WTC11 (cell line): ENCODE data around the gene PLA2G12A. TPM values are rescaled to one million over a fixed set of nuclear protein-coding genes. Genes with fewer than 3 reads are reported as not detected.

Source experiments
- ATAC-seq: fragments of 200-7000 bp; cut with Tn5 transposase; 2 replicates; pipeline ENCODE4 v1.10.0; 2021; ENCODE audit warnings: mild to moderate bottlenecking, moderate library complexity
- CTCF ChIA-PET: fragments of 300-600 bp; sonication (Branson Sonifier 250); formaldehyde crosslinking; loops from one replicate; lab custom pipeline; 2021; ENCODE audit warnings: antibody characterized with exemption; lab: Charles Lee
- POLR2A ChIA-PET: fragments of 350-600 bp; sonication (Branson Sonifier 250); formaldehyde crosslinking; loops from one replicate; lab custom pipeline; 2021; ENCODE audit warnings: antibody characterized with exemption; lab: Charles Lee
- DNase-seq: peaks from one replicate; pipeline ENCODE4 v3.0.0; 2021; ENCODE audit warnings: low spot score
- H3K27ac Mint-ChIP-seq: 2 replicates; pipeline ENCODE4 v1.8.0; 2021; ENCODE audit warnings: mixed read lengths
- H3K27me3 Mint-ChIP-seq: 2 replicates; pipeline ENCODE4 v1.8.0; 2021; ENCODE audit warnings: low read depth, mild to moderate bottlenecking, moderate library complexity, mixed read lengths
- H3K36me3 Mint-ChIP-seq: 2 replicates; pipeline ENCODE4 v1.8.0; 2021; ENCODE audit warnings: mixed read lengths
- H3K4me1 Mint-ChIP-seq: 2 replicates; pipeline ENCODE4 v1.8.0; 2022; ENCODE audit warnings: mixed read lengths
- H3K4me3 Mint-ChIP-seq: 2 replicates; pipeline ENCODE4 v1.8.0; 2021; ENCODE audit warnings: mild to moderate bottlenecking, moderate library complexity, mixed read lengths
- H3K9me3 Mint-ChIP-seq: 2 replicates; pipeline ENCODE4 v1.8.0; 2021; ENCODE audit warnings: mixed read lengths
- AFF4 ChIP-seq: sonication (generic); formaldehyde crosslinking; IDR thresholded peaks from 2 replicates; pipeline ENCODE4 v1.8.1; 2023; ENCODE audit warnings: mild to moderate bottlenecking, missing genetic modification reagents, borderline replicate concordance
- AR ChIP-seq: fragments of 250-450 bp; sonication (Bioruptor Pico); IDR thresholded peaks from 2 replicates; pipeline ENCODE4 v1.9.0; 2021; ENCODE audit warnings: mild to moderate bottlenecking
- CBFB ChIP-seq: sonication (generic); formaldehyde crosslinking; IDR thresholded peaks from 2 replicates; pipeline ENCODE4 v1.8.1; 2022; ENCODE audit warnings: mild to moderate bottlenecking, low read depth, missing genetic modification reagents
- E2F5 ChIP-seq: sonication (generic); formaldehyde crosslinking; IDR thresholded peaks from 2 replicates; pipeline ENCODE4 v1.8.1; 2022; ENCODE audit warnings: mild to moderate bottlenecking, moderate library complexity, missing genetic modification reagents
- ETV6 ChIP-seq: sonication (generic); formaldehyde crosslinking; IDR thresholded peaks from 2 replicates; pipeline ENCODE4 v1.8.1; 2022; ENCODE audit warnings: mild to moderate bottlenecking, missing genetic modification reagents
- GTF2I ChIP-seq: fragments of 250-450 bp; sonication (Bioruptor Pico); conservative IDR thresholded peaks from 2 replicates; pipeline ENCODE4 v1.4.0; 2021; ENCODE audit warnings: mild to moderate bottlenecking
- JAZF1 ChIP-seq: fragments of 250-450 bp; sonication (Bioruptor Pico); IDR thresholded peaks from 2 replicates; pipeline ENCODE4 v1.9.0; 2021; ENCODE audit warnings: moderate library complexity, mild to moderate bottlenecking, inconsistent platforms
- JUN ChIP-seq: sonication (generic); formaldehyde crosslinking; IDR thresholded peaks from 2 replicates; pipeline ENCODE4 v1.8.0; 2023; ENCODE audit warnings: mild to moderate bottlenecking, missing genetic modification reagents
- NFATC4 ChIP-seq: fragments of 250-450 bp; sonication (Bioruptor Pico); IDR thresholded peaks from 2 replicates; pipeline ENCODE4 v1.9.0; 2021; ENCODE audit warnings: mild to moderate bottlenecking
- NFE2L1 ChIP-seq: sonication (generic); formaldehyde crosslinking; IDR thresholded peaks from 2 replicates; pipeline ENCODE4 v1.8.1; 2023; ENCODE audit warnings: missing genetic modification reagents
- PREB ChIP-seq: sonication (generic); formaldehyde crosslinking; IDR thresholded peaks from 2 replicates; pipeline ENCODE4 v1.8.1; 2022; ENCODE audit warnings: mild to moderate bottlenecking, missing genetic modification reagents, moderate library complexity, borderline replicate concordance
- PRRX2 ChIP-seq: fragments of 250-450 bp; sonication (Bioruptor Pico); IDR thresholded peaks from 2 replicates; pipeline ENCODE4 v1.8.0; 2021; ENCODE audit warnings: mild to moderate bottlenecking
- SMAD4 ChIP-seq: sonication (generic); formaldehyde crosslinking; IDR thresholded peaks from 2 replicates; pipeline ENCODE4 v1.8.0; 2022; ENCODE audit warnings: mild to moderate bottlenecking, missing genetic modification reagents
- ZNF138 ChIP-seq: sonication (generic); formaldehyde crosslinking; conservative IDR thresholded peaks from 2 replicates; pipeline ENCODE4 v1.8.1; 2022; ENCODE audit warnings: mild to moderate bottlenecking, moderate library complexity, missing genetic modification reagents
- ZNF232 ChIP-seq: sonication (generic); formaldehyde crosslinking; IDR thresholded peaks from 2 replicates; pipeline ENCODE4 v1.8.0; 2022; ENCODE audit warnings: mild to moderate bottlenecking, missing genetic modification reagents
- ZNF416 ChIP-seq: fragments of 250-450 bp; sonication (Bioruptor Pico); IDR thresholded peaks from 2 replicates; pipeline ENCODE4 v1.9.0; 2021; ENCODE audit warnings: mild to moderate bottlenecking, inconsistent platforms
- ZNF512 ChIP-seq: sonication (generic); formaldehyde crosslinking; IDR thresholded peaks from 2 replicates; pipeline ENCODE4 v1.8.1; 2022; ENCODE audit warnings: missing genetic modification reagents, borderline replicate concordance
- total RNA-seq: library from RNA; stranded (reverse); gene quantifications from 3 replicates; pipeline ENCODE4 v1.2.3, GENCODE V29; 2021

PLA2G12A gene
- total RNA-seq, 1 experiment from 2014 or later = 47.3 TPM

GRCh38 chr4:109671350-109671749 lies 58.5 kb downstream of the PLA2G12A start:
- Mint-ChIP-seq H3K27me3 (no peaks in the 10 kb centered on the region; the same call in 1 of the 2 replicates), H3K4me1 (peaks cover 18% of the 10 kb centered on the region), H3K27ac (no peak overlapping the region; the same call in 1 of the 2 replicates), H3K36me3 (peaks cover 15% of the 10 kb centered on the region), H3K9me3 (peaks cover 17% of the 10 kb centered on the region), H3K4me3 (no peak overlapping the region)
- ChIA-PET POLR2A (no interaction called here), CTCF (no interaction called here)
- no peak for TF ChIP-seq E2F5 (CRISPR knock-in tag)
- TF ChIP-seq ETV6 (CRISPR knock-in tag) = no peak
- no peak for TF ChIP-seq ZNF416
- TF ChIP-seq PRRX2 (CRISPR knock-in tag) = no peak
- TF ChIP-seq CBFB (CRISPR knock-in tag) = no peak
- no peak for TF ChIP-seq ZNF232 (CRISPR knock-in tag)
- no peak for TF ChIP-seq JAZF1 (CRISPR knock-in tag)
- TF ChIP-seq PREB = no peak
- no peak for TF ChIP-seq AR (CRISPR knock-in tag)
- TF ChIP-seq ZNF512 (CRISPR knock-in tag) = no peak
- TF ChIP-seq SMAD4 (CRISPR knock-in tag) = no peak
- no peak for TF ChIP-seq JUN (CRISPR knock-in tag)
- TF ChIP-seq GTF2I = no peak
- TF ChIP-seq ZNF138 (CRISPR knock-in tag) = no peak
- TF ChIP-seq NFE2L1 (CRISPR knock-in tag) = no peak
- no peak for TF ChIP-seq AFF4 (CRISPR knock-in tag)
- no peak for TF ChIP-seq NFATC4 (CRISPR knock-in tag)
- no peak for ATAC-seq
- no peak for DNase-seq
